T-helper 22 cell (primary cell): ENCODE results near the gene EDC4.

Experiments
- DNase-seq: peaks from one replicate; pipeline ENCODE4 v3.0.0-alpha.2; 2020; ENCODE audit warnings: low read depth

EDC4 gene

GRCh38 chr16:67878232-67878631 is 5.4 kb downstream of the EDC4 start:
- no peak for DNase-seq

- DNase-seq: no peak
Measured at GRCh38 chr16:67878846-67879245, 6.0 kb downstream of the EDC4 start.

- no peak for DNase-seq
Measured at GRCh38 chr16:67879462-67879861, 6.6 kb downstream of the EDC4 start.

GRCh38 chr16:67879936-67880335 is 7.1 kb downstream of the EDC4 start:
- DNase-seq: no peak

- no peak for DNase-seq
Measured at GRCh38 chr16:67880584-67880983, 7.7 kb downstream of the EDC4 start.

GRCh38 chr16:67881621-67882161 is 8.8 kb downstream of the EDC4 start:
- DNase-seq: no peak

GRCh38 chr16:67882374-67883145 is 9.7 kb downstream of the EDC4 start:
- DNase-seq: no peak

GRCh38 chr16:67883146-67883871 is 10.5 kb downstream of the EDC4 start:
- no peak for DNase-seq

GRCh38 chr16:67883872-67884261 is 11.0 kb downstream of the EDC4 start:
- peak; percentile 26 for DNase-seq

- no peak for DNase-seq
Measured at GRCh38 chr16:67884684-67885083, 11.8 kb downstream of the EDC4 start, which contains the start of gene NRN1L. TSS of gene NRN1L (plus strand) at chr16:67884885. CDS start at chr16:67884904, 19 bp downstream.

- DNase-seq: no peak
Measured at GRCh38 chr16:67885545-67885944, 12.7 kb downstream of the EDC4 start.

GRCh38 chr16:67885976-67886375 is 13.1 kb downstream of the EDC4 start:
- no peak for DNase-seq

- no peak for DNase-seq
Measured at GRCh38 chr16:67886387-67886786, 13.5 kb downstream of the EDC4 start.

- no peak for DNase-seq
Measured at GRCh38 chr16:67888331-67888730, 15.5 kb downstream of the EDC4 start.

- no peak for DNase-seq
Measured at GRCh38 chr16:67892375-67892774, 19.5 kb downstream of the EDC4 start.

- DNase-seq: peak; percentile 92
Measured at GRCh38 chr16:67892899-67893742, 20.3 kb downstream of the EDC4 start, which contains the start of gene PSKH1. TSS of gene PSKH1 (plus strand) at chr16:67893254. CDS start at chr16:67908750, 15,496 bp downstream.

GRCh38 chr16:67893743-67894399 is 21.0 kb downstream of the EDC4 start:
- DNase-seq: no peak

- DNase-seq: no peak
Measured at GRCh38 chr16:67897231-67897630, 24.4 kb downstream of the EDC4 start.

- DNase-seq: no peak
Measured at GRCh38 chr16:67901734-67902133, 28.9 kb downstream of the EDC4 start.

- DNase-seq: no peak
Measured at GRCh38 chr16:67902831-67903230, 30.0 kb downstream of the EDC4 start.

- DNase-seq: no peak
Measured at GRCh38 chr16:67907397-67908180, 34.7 kb downstream of the EDC4 start.
